ENCODE data around the gene BCORL1.

GRCh38 chrX:130053236-130053635 lies 70.8 kb downstream of the BCORL1 start:
- TF ChIP-seq CTCF (IDR thresholded peaks at IDR 0.05) (no peak), POLR2A (IDR thresholded peaks at IDR 0.05) (no peak)

Measured in body of pancreas (tissue), 4 donors.